ENCODE measurements around the gene NUP188. TPM values are rescaled to one million over a fixed set of nuclear protein-coding genes. Genes with fewer than 3 reads are reported as not detected.

Gene NUP188
- total RNA-seq, 4 donors from 2014 or later: 18.0 to 79.3 (median 38.4) TPM

DNA sequence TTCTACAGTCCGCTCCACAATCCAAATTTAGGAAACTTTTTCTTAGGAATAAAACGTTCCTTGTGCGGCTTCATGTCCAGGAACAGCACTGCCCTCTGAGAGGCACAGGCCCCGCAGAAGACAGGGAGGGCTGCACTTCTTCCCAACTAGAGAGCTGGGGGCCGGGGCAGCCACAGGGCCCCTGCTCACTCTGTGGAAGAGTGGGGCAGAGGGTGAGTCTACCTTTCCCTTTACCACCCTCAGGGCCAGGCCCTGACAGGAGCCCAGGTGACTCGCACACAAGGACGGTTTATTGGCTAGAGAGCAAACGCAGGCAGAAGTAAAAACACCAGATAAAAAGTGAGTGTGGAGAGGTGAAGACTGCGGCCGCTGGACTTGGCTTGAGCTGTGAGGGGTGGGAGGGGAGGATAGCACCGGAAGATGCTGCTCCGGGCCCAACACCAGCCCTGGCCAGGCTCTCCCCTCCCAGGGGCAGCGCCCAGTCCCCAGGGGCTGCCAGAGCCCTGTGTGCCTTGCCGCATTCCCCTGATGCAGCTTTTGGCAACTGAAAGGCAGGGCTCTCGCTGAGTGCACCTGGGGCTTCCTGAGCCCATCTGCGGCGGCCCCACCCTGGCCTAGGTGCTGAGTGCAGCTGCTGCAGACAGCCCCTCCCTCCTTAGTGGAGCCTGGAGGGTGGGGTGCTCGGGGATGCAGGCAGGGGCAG, 60.4 kb downstream of the NUP188 start:
- WGBS, 2 donors (ENCODE audit: low coverage in 1 of 2): 80 to 83% methylated on average over 4 to 14 of the region's 18 CpGs

DNA sequence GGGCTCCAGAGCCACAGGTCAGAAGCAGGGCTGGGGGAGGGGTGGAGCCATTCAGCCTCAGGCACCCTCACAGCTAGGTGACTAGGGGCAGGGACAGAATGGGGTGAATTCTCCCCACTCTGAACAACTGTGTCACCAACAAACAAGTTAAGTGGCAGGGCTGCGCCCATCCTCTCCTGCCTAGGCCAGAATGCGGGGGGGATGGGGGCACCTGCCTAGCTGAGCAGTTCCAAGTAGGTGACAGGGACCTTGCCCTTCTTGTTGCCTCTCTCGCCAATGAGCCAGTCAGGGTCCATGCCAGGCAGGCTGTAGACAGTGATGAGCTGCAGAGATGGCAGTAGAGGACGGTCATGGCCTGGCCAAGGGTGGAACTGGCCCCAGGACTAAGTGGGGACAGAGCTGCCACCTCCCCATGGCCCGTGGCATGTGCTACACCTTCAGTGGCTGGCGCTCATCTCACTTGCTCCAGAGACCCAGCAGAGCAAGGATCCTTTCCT, 61.0 kb downstream of the NUP188 start:
- peaks cover 0 to 8% (median 1%) of the 10 kb centered on the region in 4 donors for H3K36me3 ChIP-seq
- DNase-seq: no peak
- intact Hi-C loops (cut with DNase I; ENCODE audit: low total_unique reads) (no loop called here), in situ Hi-C loops (cut with MboI; ENCODE audit: low pct_ligation_motif_present in 1 of 4, low pct_unique_long_range_greater_than_20kb in 1 of 4, low sequenced_read_pairs in 3 of 4) (no loop called here)
- TF ChIP-seq EP300 (IDR thresholded peaks at IDR 0.05; ENCODE audit: low read depth) (no peak), POLR2AphosphoS5 (IDR thresholded peaks at IDR 0.05) (no peak), POLR2A (IDR thresholded peaks at IDR 0.05) (no peak)
- TF ChIP-seq, protein P1, sequence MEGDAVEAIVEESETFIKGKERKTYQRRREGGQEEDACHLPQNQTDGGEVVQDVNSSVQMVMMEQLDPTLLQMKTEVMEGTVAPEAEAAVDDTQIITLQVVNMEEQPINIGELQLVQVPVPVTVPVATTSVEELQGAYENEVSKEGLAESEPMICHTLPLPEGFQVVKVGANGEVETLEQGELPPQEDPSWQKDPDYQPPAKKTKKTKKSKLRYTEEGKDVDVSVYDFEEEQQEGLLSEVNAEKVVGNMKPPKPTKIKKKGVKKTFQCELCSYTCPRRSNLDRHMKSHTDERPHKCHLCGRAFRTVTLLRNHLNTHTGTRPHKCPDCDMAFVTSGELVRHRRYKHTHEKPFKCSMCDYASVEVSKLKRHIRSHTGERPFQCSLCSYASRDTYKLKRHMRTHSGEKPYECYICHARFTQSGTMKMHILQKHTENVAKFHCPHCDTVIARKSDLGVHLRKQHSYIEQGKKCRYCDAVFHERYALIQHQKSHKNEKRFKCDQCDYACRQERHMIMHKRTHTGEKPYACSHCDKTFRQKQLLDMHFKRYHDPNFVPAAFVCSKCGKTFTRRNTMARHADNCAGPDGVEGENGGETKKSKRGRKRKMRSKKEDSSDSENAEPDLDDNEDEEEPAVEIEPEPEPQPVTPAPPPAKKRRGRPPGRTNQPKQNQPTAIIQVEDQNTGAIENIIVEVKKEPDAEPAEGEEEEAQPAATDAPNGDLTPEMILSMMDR (IDR thresholded peaks at IDR 0.05): no peak
- no peaks in the 10 kb centered on the region for H3K9me3 ChIP-seq
- no peaks in the 10 kb centered on the region for H3K27me3 ChIP-seq
- no peak overlapping the region for H3K4me3 ChIP-seq
- 89% methylated on average over 6 of the region's 6 CpGs; no CpG with 5 or more reads in 1 of the 2 donors for WGBS, 2 donors (ENCODE audit: low coverage in 1 of 2)
- H3K27ac ChIP-seq: no peak overlapping the region
- peaks cover 0 to 9% (median 2%) of the 10 kb centered on the region in 4 donors for H3K4me1 ChIP-seq

More for the DNA sequence above, 60.4 kb downstream of the NUP188 start:
- Histone ChIP-seq H3K27ac (peak overlapping the region in 1 of 4 donors; percentile 9), H3K36me3 (peaks cover 0 to 4% (median under 1%) of the 10 kb centered on the region in 4 donors), H3K27me3 (no peaks in the 10 kb centered on the region), H3K9me3 (no peaks in the 10 kb centered on the region), H3K4me1 (peaks cover 0 to 9% (median 2%) of the 10 kb centered on the region in 4 donors), H3K4me3 (no peak overlapping the region)
- no peak for DNase-seq
- TF ChIP-seq EP300 (IDR thresholded peaks at IDR 0.05; ENCODE audit: low read depth) (no peak), POLR2AphosphoS5 (IDR thresholded peaks at IDR 0.05) (no peak), POLR2A (IDR thresholded peaks at IDR 0.05) (no peak)
- TF ChIP-seq, protein P1 (IDR thresholded peaks at IDR 0.05): no peak
- intact Hi-C loops (cut with DNase I; ENCODE audit: low total_unique reads) (no loop called here), in situ Hi-C loops (cut with MboI; ENCODE audit: low pct_ligation_motif_present in 1 of 4, low pct_unique_long_range_greater_than_20kb in 1 of 4, low sequenced_read_pairs in 3 of 4) (no loop called here)

DNA sequence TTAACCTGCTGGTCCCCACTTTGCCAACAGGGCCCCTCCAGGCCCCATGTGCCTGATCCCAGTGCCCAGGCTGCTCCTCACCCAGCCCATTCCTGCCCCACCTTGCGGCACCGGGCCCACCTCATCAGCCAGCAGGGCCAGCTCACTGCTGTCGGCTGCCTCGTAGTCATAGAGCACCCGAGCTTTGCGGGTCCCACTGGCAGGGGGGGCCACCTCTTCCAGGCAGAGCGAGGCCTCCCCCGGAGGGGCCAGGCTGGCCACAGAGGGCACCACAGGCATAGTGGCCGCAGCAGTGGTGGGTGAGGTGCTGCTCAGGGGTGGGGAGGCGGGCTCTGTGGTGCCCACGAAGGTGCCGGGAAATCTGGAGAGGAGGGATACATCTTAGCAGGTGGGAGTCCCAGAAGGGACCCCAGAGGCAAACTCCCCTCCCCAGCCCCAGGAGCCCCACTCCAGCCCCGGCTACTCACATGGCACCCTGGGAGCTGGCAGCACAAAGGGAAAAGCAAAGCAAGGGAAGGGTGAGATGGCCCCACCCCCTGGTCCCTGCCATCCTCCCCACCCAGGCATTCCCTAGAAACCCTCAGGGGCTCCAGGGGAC, 61.6 kb downstream of the NUP188 start:
- Histone ChIP-seq H3K36me3 (peaks cover 0 to 14% (median 4%) of the 10 kb centered on the region in 4 donors), H3K27ac (no peak overlapping the region), H3K4me3 (no peak overlapping the region), H3K9me3 (no peaks in the 10 kb centered on the region), H3K27me3 (no peaks in the 10 kb centered on the region), H3K4me1 (peaks cover 0 to 9% (median 2%) of the 10 kb centered on the region in 4 donors)
- 81% methylated on average over 11 of the region's 13 CpGs; no CpG with 5 or more reads in 1 of the 2 donors for WGBS, 2 donors (ENCODE audit: low coverage in 1 of 2)
- in situ Hi-C loops (cut with MboI; ENCODE audit: low pct_ligation_motif_present in 1 of 4, low pct_unique_long_range_greater_than_20kb in 1 of 4, low sequenced_read_pairs in 3 of 4): no loop called here
- TF ChIP-seq EP300 (IDR thresholded peaks at IDR 0.05; ENCODE audit: low read depth) (no peak), POLR2A (IDR thresholded peaks at IDR 0.05) (no peak), POLR2AphosphoS5 (IDR thresholded peaks at IDR 0.05) (no peak)
- TF ChIP-seq, protein P1 (IDR thresholded peaks at IDR 0.05): no peak
- intact Hi-C loops (cut with DNase I; ENCODE audit: low total_unique reads): no loop called here
- no peak for DNase-seq

DNA sequence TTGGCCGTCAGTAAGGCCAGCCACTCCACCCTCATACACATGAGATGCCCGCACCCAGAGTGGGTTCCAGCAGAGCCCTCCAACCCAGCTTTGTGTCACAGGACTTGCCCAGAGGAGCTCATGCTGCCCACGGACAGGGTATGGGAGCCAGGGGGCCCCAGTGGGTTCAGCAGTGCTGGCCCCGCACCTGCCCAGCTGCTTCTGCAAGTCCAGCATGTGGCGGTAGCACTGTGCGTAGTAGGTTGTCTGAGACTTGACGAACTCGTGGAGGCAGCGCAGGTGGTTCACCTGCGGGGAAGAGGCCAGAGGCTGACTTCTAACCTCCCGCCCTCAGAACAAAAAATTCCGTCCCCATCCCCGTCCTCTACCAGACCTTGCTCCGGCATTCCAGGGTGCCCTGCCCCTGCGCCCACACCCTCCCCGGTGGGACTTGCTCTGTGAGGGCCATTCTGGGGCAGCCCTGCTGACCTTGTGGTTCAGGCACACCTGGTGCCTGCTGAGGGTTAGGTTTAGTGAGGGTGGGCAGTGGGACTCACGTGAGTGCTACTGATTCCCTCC, 62.2 kb downstream of the NUP188 start:
- H3K4me3 ChIP-seq: no peak overlapping the region
- no peak overlapping the region for H3K27ac ChIP-seq
- in situ Hi-C loops (cut with MboI; ENCODE audit: low pct_ligation_motif_present in 1 of 4, low pct_unique_long_range_greater_than_20kb in 1 of 4, low sequenced_read_pairs in 3 of 4): no loop called here
- intact Hi-C loops (cut with DNase I; ENCODE audit: low total_unique reads): no loop called here
- TF ChIP-seq POLR2A (IDR thresholded peaks at IDR 0.05): no peak
- TF ChIP-seq EP300 (IDR thresholded peaks at IDR 0.05; ENCODE audit: low read depth): no peak
- no peak for TF ChIP-seq POLR2AphosphoS5 (IDR thresholded peaks at IDR 0.05)
- TF ChIP-seq, protein P1 (IDR thresholded peaks at IDR 0.05): no peak
- DNase-seq: no peak
- H3K4me1 ChIP-seq: peaks cover 0 to 9% (median 2%) of the 10 kb centered on the region in 4 donors
- 95% methylated on average over 14 of the region's 17 CpGs; no CpG with 5 or more reads in 1 of the 2 donors for WGBS, 2 donors (ENCODE audit: low coverage in 1 of 2)
- H3K36me3 ChIP-seq: peaks cover 0 to 20% (median 7%) of the 10 kb centered on the region in 4 donors
- no peaks in the 10 kb centered on the region for H3K27me3 ChIP-seq
- no peaks in the 10 kb centered on the region for H3K9me3 ChIP-seq

Measured in transverse colon (tissue), 4 donors.